ENCODE measurements around the gene AKIRIN1.

AKIRIN1 gene

DNA sequence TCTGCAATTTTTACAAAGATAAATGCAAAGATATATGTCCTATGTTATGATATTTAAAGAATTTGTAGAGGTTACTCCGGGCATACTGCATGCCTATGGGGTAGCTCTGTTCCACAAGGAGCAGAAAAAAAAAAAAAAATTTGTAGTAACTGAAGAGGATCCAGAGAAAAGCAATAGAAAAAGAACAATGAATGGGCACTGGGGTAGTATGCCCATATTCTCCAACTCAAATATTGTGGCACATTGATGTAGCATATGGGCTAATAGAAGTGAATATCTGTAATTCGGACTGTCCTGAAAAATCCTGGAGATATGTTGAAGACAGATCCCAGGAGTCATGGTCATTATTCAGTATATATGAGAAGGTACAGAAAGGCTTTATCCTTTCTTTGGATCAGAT is 1.1 kb upstream of the AKIRIN1 start:
- DNase-seq (ENCODE audit: low spot score), result no peak
- TF ChIP-seq, protein P1, sequence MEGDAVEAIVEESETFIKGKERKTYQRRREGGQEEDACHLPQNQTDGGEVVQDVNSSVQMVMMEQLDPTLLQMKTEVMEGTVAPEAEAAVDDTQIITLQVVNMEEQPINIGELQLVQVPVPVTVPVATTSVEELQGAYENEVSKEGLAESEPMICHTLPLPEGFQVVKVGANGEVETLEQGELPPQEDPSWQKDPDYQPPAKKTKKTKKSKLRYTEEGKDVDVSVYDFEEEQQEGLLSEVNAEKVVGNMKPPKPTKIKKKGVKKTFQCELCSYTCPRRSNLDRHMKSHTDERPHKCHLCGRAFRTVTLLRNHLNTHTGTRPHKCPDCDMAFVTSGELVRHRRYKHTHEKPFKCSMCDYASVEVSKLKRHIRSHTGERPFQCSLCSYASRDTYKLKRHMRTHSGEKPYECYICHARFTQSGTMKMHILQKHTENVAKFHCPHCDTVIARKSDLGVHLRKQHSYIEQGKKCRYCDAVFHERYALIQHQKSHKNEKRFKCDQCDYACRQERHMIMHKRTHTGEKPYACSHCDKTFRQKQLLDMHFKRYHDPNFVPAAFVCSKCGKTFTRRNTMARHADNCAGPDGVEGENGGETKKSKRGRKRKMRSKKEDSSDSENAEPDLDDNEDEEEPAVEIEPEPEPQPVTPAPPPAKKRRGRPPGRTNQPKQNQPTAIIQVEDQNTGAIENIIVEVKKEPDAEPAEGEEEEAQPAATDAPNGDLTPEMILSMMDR (IDR thresholded peaks at IDR 0.05; ENCODE audit: borderline replicate concordance, control extremely low read depth, extremely low read depth, insufficient read depth, missing control alignments), result no peak
- in situ Hi-C loops (cut with MboI; ENCODE audit: low sequenced_read_pairs, unreplicated experiment), result no loop called here

DNA sequence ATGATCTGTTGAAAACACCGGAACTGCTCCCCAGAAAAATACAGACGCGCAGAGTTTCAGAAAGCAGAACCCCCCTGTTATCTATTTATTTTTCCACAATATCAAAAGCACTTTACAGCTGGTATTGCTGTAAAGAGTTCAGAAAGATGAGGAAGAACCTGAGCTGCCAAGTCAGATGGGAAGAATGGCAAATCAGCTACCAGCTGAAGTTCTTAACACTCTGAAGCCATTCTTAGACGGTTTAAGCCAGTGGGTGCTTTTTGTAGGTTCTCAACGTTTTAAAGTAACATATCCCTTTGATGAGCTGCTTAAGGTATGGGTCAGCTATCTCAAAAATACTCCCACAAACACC is 714 bp upstream of the AKIRIN1 start:
- TF ChIP-seq, protein P1 (IDR thresholded peaks at IDR 0.05; ENCODE audit: borderline replicate concordance, control extremely low read depth, extremely low read depth, insufficient read depth, missing control alignments), result no peak
- in situ Hi-C loops (cut with MboI; ENCODE audit: low sequenced_read_pairs, unreplicated experiment), result no loop called here
- no peak for DNase-seq (ENCODE audit: low spot score)

DNA sequence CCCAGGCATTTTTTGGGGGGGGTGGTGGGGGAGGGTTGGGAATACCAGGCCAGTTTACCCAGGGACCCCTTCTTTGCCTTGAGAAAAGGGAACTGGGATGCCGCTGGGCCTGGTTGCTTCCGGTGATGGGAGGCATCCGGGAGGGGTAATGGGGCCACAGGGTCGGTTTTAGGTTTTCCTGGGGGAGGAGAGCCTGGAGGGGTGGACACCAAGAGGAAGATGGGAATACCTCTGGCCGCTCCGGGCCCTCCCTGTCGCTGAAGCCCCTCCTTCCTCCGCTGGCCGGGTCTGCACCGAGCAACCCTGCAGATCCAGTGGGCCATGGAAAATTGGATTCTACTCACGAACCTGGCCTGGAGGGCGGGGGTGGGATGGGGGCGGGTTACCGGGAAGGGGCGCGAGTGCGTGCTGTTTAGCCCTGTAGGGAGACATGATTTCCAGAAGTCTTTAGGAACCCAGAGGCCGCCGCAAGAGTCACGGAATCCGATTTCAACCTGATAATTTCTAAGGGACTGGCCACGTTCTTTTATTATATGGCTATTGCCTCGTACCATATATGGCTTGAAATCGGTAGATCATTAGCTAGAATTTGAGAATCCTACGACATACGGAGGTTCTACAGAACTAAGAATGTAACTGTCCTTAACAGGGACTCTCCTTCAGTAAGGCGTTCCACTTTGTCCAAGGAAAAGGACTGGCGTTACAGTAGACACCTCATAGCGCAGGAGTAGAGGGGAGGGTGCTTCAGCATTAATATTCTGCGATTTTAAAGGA is 749 bp downstream of the AKIRIN1 start:
- TF ChIP-seq, protein P1 (IDR thresholded peaks at IDR 0.05; ENCODE audit: borderline replicate concordance, control extremely low read depth, extremely low read depth, insufficient read depth, missing control alignments), result no peak
- DNase-seq (ENCODE audit: low spot score), result no peak
- in situ Hi-C loops (cut with MboI; ENCODE audit: low sequenced_read_pairs, unreplicated experiment), result no loop called here

DNA sequence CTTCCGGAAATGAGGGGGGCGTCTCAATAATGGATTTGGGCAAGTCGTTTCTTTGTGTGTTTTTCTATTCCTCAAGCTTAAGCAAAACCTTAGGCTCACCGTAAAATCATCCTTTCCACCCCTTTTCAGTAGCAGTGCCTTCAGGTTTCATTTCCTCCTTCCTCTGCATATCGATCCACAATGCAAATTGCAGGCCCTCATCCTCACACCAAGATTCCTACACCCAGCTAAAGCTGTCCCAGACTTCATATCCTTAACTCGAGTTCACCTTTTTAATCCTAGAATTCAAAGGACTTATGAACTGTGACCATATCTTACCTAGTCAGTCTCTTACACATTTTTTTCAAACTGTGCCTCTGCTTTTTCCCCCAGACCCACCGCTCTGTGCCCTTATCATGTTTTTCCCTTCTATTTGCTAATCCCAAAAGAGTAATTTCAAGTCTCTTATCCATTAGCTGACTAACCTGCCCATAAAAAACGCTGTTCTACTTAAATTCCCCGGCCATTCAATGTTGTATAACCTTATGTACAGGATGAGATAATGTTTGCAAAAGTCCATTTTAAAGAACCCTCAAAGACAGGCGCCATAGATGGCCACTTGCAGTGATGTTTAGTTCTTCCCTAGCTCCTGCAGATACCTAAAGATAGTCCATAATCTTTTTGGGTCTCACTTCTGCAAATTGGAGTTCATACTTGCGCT is 1.5 kb downstream of the AKIRIN1 start:
- DNase-seq (ENCODE audit: low spot score), result no peak
- in situ Hi-C loops (cut with MboI; ENCODE audit: low sequenced_read_pairs, unreplicated experiment), result no loop called here
- TF ChIP-seq, protein P1 (IDR thresholded peaks at IDR 0.05; ENCODE audit: borderline replicate concordance, control extremely low read depth, extremely low read depth, insufficient read depth, missing control alignments), result no peak

DNA sequence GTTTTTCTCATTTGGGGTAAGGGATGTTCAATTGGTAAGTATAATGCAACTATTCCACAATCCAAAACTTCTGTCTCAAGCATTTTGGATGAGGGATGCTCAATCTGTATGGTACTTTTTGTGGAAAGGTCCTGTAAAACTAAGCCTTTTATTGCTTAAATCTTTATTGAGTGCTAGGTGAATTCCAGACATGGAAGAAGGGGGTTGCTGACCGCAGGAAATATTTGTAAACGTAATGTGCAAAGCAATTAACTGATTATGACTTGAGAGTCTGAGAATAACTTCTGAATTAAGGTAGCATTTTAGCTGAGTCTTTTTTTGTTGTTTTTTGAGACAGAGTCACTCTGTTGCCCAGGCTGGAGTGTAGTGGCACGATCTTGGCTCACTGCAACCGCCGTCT is 3.1 kb downstream of the AKIRIN1 start:
- TF ChIP-seq, protein P1 (IDR thresholded peaks at IDR 0.05; ENCODE audit: borderline replicate concordance, control extremely low read depth, extremely low read depth, insufficient read depth, missing control alignments), result no peak
- in situ Hi-C loops (cut with MboI; ENCODE audit: low sequenced_read_pairs, unreplicated experiment), result no loop called here
- DNase-seq (ENCODE audit: low spot score), result no peak

DNA sequence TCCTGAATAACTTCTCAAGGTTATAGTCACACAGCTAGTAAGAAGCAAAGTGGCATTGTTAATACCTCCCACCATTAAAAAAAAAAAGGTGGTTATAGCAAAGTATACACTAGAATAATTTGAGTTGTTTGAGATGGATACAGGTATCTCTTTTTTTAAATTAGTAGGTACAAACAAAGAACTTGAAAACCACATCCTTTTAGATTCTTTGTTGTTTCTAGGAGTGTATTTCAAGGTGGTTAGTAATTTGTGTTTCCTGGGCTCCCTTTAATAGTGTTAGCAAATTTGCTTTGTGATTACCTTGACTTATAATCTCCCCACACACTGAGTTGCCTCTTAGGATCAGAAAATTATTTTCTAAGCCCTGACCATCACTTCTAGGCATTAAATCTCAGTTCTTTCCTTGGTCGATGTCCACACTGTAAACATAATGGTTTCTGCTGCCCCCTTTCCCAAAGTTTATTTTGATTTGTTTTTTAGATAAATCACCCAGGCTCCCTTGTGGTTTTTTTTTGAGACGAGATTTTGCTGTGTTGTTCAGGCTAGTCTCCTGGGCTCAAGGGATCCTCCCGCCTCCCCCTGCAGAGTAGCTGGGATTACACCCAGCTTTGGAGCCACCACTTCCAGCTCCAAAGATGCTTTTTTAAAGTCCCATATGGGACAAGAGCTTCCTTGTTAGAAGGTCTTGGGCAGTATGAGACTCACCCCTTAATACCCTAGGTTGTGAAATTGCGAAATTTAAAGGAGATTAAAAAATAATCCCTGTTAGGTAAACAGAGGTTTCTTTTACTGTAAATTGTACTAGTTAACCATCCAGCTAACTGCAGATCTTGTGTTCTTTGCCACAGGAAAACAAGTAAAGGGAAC is 6.2 kb downstream of the AKIRIN1 start:
- in situ Hi-C loops (cut with MboI; ENCODE audit: low sequenced_read_pairs, unreplicated experiment), result no loop called here
- TF ChIP-seq, protein P1 (IDR thresholded peaks at IDR 0.05; ENCODE audit: borderline replicate concordance, control extremely low read depth, extremely low read depth, insufficient read depth, missing control alignments), result no peak
- DNase-seq (ENCODE audit: low spot score), result no peak

All from GM13976 (cell line).